ENCODE measurements around the gene LMCD1.

The LMCD1 gene

GRCh38 chr3:8550611-8551010, 49.0 kb downstream of the LMCD1 start:
- H3K4me3 ChIP-seq (ENCODE audit: low read depth in 1 of 2, low read length in 2 of 2): no peak overlapping the region
- no peaks in the 10 kb centered on the region for H3K9me3 ChIP-seq (ENCODE audit: insufficient read depth, low read length, severe bottlenecking)
- no peak for DNase-seq
- H3K4me1 ChIP-seq (ENCODE audit: insufficient read depth, low read length): no peaks in the 10 kb centered on the region
- no peak overlapping the region for H3K9ac ChIP-seq (ENCODE audit: low read depth, low read length)
- H2AFZ ChIP-seq (ENCODE audit: low read depth, low read length): no peak overlapping the region
- H3K27ac ChIP-seq (ENCODE audit: low read length): no peak overlapping the region
- H3K79me2 ChIP-seq (ENCODE audit: insufficient read depth, low read length): no peaks in the 10 kb centered on the region
- H4K20me1 ChIP-seq (ENCODE audit: insufficient read depth, low read length): no peaks in the 10 kb centered on the region
- no peak overlapping the region for H3K4me2 ChIP-seq (ENCODE audit: insufficient read depth, low read length)
- no peaks in the 10 kb centered on the region for H3K36me3 ChIP-seq (ENCODE audit: insufficient read depth, low read length)
- TF ChIP-seq CTCF (IDR thresholded peaks at IDR 0.05; ENCODE audit: borderline replicate concordance, extremely low read depth, low read length, poor library complexity, severe bottlenecking) (no peak), EZH2 (IDR thresholded peaks at IDR 0.05; ENCODE audit: borderline replicate concordance, low read depth, low read length, severe bottlenecking) (no peak)
- no peaks in the 10 kb centered on the region for H3K27me3 ChIP-seq (ENCODE audit: insufficient read depth, low read length, poor library complexity)
- no peak for ATAC-seq (ENCODE audit: insufficient read depth, low read depth)

GRCh38 chr3:8552223-8552762, 50.7 kb downstream of the LMCD1 start:
- no peak overlapping the region for H3K4me2 ChIP-seq (ENCODE audit: insufficient read depth, low read length)
- DNase-seq: no peak
- H3K36me3 ChIP-seq (ENCODE audit: insufficient read depth, low read length): no peaks in the 10 kb centered on the region
- no peaks in the 10 kb centered on the region for H3K27me3 ChIP-seq (ENCODE audit: insufficient read depth, low read length, poor library complexity)
- H3K27ac ChIP-seq (ENCODE audit: low read length): no peak overlapping the region
- H3K4me1 ChIP-seq (ENCODE audit: insufficient read depth, low read length): no peaks in the 10 kb centered on the region
- no peak overlapping the region for H2AFZ ChIP-seq (ENCODE audit: low read depth, low read length)
- H3K79me2 ChIP-seq (ENCODE audit: insufficient read depth, low read length): no peaks in the 10 kb centered on the region
- no peak for ATAC-seq (ENCODE audit: insufficient read depth, low read depth)
- no peaks in the 10 kb centered on the region for H3K9me3 ChIP-seq (ENCODE audit: insufficient read depth, low read length, severe bottlenecking)
- no peak overlapping the region for H3K9ac ChIP-seq (ENCODE audit: low read depth, low read length)
- TF ChIP-seq EZH2 (IDR thresholded peaks at IDR 0.05; ENCODE audit: borderline replicate concordance, low read depth, low read length, severe bottlenecking): no peak
- no peak for TF ChIP-seq CTCF (IDR thresholded peaks at IDR 0.05; ENCODE audit: borderline replicate concordance, extremely low read depth, low read length, poor library complexity, severe bottlenecking)
- no peaks in the 10 kb centered on the region for H4K20me1 ChIP-seq (ENCODE audit: insufficient read depth, low read length)
- H3K4me3 ChIP-seq (ENCODE audit: low read depth in 1 of 2, low read length in 2 of 2): no peak overlapping the region

- no peak overlapping the region for H3K4me3 ChIP-seq (ENCODE audit: low read depth in 1 of 2, low read length in 2 of 2)
- no peak overlapping the region for H3K27ac ChIP-seq (ENCODE audit: low read length)
- ATAC-seq (ENCODE audit: insufficient read depth, low read depth): no peak
- H3K9me3 ChIP-seq (ENCODE audit: insufficient read depth, low read length, severe bottlenecking): no peaks in the 10 kb centered on the region
- no peaks in the 10 kb centered on the region for H3K27me3 ChIP-seq (ENCODE audit: insufficient read depth, low read length, poor library complexity)
- H3K79me2 ChIP-seq (ENCODE audit: insufficient read depth, low read length): no peaks in the 10 kb centered on the region
- TF ChIP-seq EZH2 (IDR thresholded peaks at IDR 0.05; ENCODE audit: borderline replicate concordance, low read depth, low read length, severe bottlenecking): no peak
- no peak for TF ChIP-seq CTCF (IDR thresholded peaks at IDR 0.05; ENCODE audit: borderline replicate concordance, extremely low read depth, low read length, poor library complexity, severe bottlenecking)
- no peaks in the 10 kb centered on the region for H3K36me3 ChIP-seq (ENCODE audit: insufficient read depth, low read length)
- no peak overlapping the region for H3K4me2 ChIP-seq (ENCODE audit: insufficient read depth, low read length)
- H2AFZ ChIP-seq (ENCODE audit: low read depth, low read length): no peak overlapping the region
- H3K4me1 ChIP-seq (ENCODE audit: insufficient read depth, low read length): no peaks in the 10 kb centered on the region
- H3K9ac ChIP-seq (ENCODE audit: low read depth, low read length): no peak overlapping the region
- DNase-seq: no peak
- no peaks in the 10 kb centered on the region for H4K20me1 ChIP-seq (ENCODE audit: insufficient read depth, low read length)
These were observed 51.8 kb downstream of the LMCD1 start for GRCh38 chr3:8553405-8553804.

DNA sequence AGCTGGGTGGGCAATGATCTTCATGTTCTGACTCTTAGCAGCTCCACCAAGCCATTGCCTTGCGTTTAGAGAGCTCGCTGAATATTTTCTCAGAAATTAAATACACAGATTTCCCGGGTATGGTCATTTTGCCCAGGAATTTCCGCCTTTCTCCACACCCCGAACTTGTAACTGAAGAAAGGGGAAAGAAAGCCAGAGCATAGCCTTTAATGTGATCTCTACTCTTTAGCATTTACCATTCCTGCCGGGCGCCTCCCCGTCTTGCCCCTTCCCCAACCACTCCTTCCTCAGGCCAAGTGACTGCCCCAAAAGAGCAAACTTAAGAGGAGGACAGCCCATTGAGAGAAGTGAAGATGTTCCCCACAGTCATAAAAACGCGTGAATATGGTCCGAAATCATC, 53.1 kb downstream of the LMCD1 start:
- Histone ChIP-seq H3K36me3 (ENCODE audit: insufficient read depth, low read length) (no peaks in the 10 kb centered on the region), H2AFZ (ENCODE audit: low read depth, low read length) (no peak overlapping the region), H3K27ac (ENCODE audit: low read length) (no peak overlapping the region), H3K27me3 (ENCODE audit: insufficient read depth, low read length, poor library complexity) (no peaks in the 10 kb centered on the region), H3K79me2 (ENCODE audit: insufficient read depth, low read length) (no peaks in the 10 kb centered on the region), H3K9me3 (ENCODE audit: insufficient read depth, low read length, severe bottlenecking) (no peaks in the 10 kb centered on the region), H3K4me3 (ENCODE audit: low read depth in 1 of 2, low read length in 2 of 2) (no peak overlapping the region), H3K4me2 (ENCODE audit: insufficient read depth, low read length) (no peak overlapping the region), H3K9ac (ENCODE audit: low read depth, low read length) (no peak overlapping the region), H4K20me1 (ENCODE audit: insufficient read depth, low read length) (no peaks in the 10 kb centered on the region), H3K4me1 (ENCODE audit: insufficient read depth, low read length) (no peaks in the 10 kb centered on the region)
- TF ChIP-seq EZH2 (IDR thresholded peaks at IDR 0.05; ENCODE audit: borderline replicate concordance, low read depth, low read length, severe bottlenecking) (no peak), CTCF (IDR thresholded peaks at IDR 0.05; ENCODE audit: borderline replicate concordance, extremely low read depth, low read length, poor library complexity, severe bottlenecking) (no peak)
- no peak for ATAC-seq (ENCODE audit: insufficient read depth, low read depth)
- DNase-seq: no peak
